DMS79 treated with DMSO at 0.1 percent for 48 hours (cell line): Measurements from ENCODE around the gene DPEP3.
"Not testable (repeated sequence)": the region's sequence is repeated elsewhere in the genome, so short reads cannot be mapped to it uniquely, and the experiment has no call there.

ENCODE experiments used
- DNase-seq: peaks from one replicate; lab custom pipeline; 2025; lab: John Stamatoyannopoulos, UW

DPEP3 gene

GRCh38 chr16:67993207-67994039 is 13.1 kb upstream of the DPEP3 start:
- no peak for DNase-seq

- DNase-seq = no peak
These were observed 12.4 kb upstream of the DPEP3 start for GRCh38 chr16:67992661-67993206.

GRCh38 chr16:67990018-67990386 is 9.7 kb upstream of the DPEP3 start:
- no peak for DNase-seq

- DNase-seq = no peak
These were observed 9.2 kb upstream of the DPEP3 start for GRCh38 chr16:67989322-67990017.

GRCh38 chr16:67988675-67989074 is 8.4 kb upstream of the DPEP3 start:
- DNase-seq = no peak

GRCh38 chr16:67987460-67988160 is 7.3 kb upstream of the DPEP3 start:
- no peak for DNase-seq

GRCh38 chr16:67986949-67987348 is 6.7 kb upstream of the DPEP3 start:
- no peak for DNase-seq

GRCh38 chr16:67982011-67982696 is 1.9 kb upstream of the DPEP3 start:
- no peak for DNase-seq

GRCh38 chr16:67977469-67978227 is 2.7 kb downstream of the DPEP3 start:
- DNase-seq = no peak

GRCh38 chr16:67977005-67977404 is 3.3 kb downstream of the DPEP3 start:
- DNase-seq = no peak

- DNase-seq = no peak
These were observed 4.1 kb downstream of the DPEP3 start for GRCh38 chr16:67976205-67976604.

- DNase-seq = no peak
These were observed 4.8 kb downstream of the DPEP3 start for GRCh38 chr16:67975321-67976105.

GRCh38 chr16:67972285-67972684 is 8.0 kb downstream of the DPEP3 start:
- DNase-seq = not testable (repeated sequence)

GRCh38 chr16:67971111-67971510 is 9.2 kb downstream of the DPEP3 start:
- no peak for DNase-seq

- no peak for DNase-seq
These were observed 10.9 kb downstream of the DPEP3 start for GRCh38 chr16:67969254-67970039.

- no peak for DNase-seq
These were observed 11.7 kb downstream of the DPEP3 start, which contains the start of gene SLC12A4 for GRCh38 chr16:67968400-67969253. SLC12A4 (minus strand) TSS chr16:67968637; CDS start chr16:67968553, 84 bp downstream.

GRCh38 chr16:67967958-67968399 is 12.3 kb downstream of the DPEP3 start:
- DNase-seq = no peak

- DNase-seq = peak; percentile 15
These were observed 12.9 kb downstream of the DPEP3 start for GRCh38 chr16:67967183-67967957.
